GM19099 (cell line): ENCODE measurements around the gene CDH23.

ENCODE experiments used
- POLR2A ChIP-seq: IDR thresholded peaks from 3 replicates; pipeline ENCODE4 v1.6.1; 2011; ENCODE audit warnings: low read depth; ENCODE audit not compliant: insufficient read length; ENCODE audit errors: extremely low read depth

CDH23 gene

DNA sequence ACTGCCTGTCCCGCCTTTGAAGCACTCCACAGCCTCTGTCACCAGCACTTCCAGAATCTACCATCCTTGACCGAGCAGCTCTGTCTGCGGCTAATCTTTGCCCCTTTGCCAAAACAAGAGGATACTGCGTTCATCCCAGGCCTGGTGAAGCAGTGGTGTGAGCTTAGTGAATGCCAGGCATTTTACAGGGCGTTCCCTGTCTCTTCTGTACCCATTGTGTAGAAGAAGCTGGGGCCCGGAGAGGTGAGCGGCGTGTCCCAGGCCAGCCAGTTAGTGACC is 261.7 kb downstream of the CDH23 start:
- no peak for TF ChIP-seq POLR2A

GRCh38 chr10:71659111-71659634 is 262.5 kb downstream of the CDH23 start:
- no peak for TF ChIP-seq POLR2A

DNA sequence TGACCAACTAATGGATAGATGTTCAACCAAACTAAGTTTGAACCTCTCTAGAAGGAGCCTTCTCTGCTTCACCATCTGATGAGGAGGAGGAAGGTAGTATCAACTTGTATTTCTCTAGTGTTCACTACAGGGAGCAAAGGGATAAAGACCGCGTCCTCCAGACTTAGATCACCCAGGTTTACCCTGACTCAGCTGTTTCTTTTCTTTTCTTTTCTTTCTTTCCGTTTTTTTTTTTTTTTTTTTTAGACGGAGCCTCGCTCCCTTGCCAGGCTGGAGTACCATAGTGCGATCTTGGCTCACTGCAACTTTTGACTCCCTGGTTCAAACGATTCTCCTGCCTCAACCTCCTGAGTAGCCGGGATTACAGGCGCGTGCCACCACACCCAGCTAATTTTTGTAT is 263.0 kb downstream of the CDH23 start:
- no peak for TF ChIP-seq POLR2A

DNA sequence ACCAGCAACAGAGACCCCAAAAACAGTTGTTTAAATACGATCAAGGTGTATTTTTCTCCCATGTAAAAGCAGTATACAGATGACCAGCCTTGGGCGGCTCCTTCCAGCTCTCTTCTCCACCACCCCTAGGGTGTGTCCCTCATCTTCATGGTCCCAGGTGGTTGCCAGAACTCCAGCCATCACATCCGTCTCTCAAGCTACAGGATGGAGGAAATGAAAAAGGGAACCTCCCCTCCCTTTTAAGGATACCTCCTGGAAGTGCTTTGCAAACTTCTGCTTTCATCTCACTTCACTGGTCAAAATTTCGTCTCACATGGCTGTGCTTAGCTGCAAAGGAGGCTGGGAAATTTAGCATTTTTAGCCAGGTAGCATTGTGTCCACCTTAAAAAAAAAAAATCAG is 263.6 kb downstream of the CDH23 start:
- TF ChIP-seq POLR2A = no peak

- no peak for TF ChIP-seq POLR2A
Observed at GRCh38 chr10:71661060-71661622, 264.4 kb downstream of the CDH23 start.

DNA sequence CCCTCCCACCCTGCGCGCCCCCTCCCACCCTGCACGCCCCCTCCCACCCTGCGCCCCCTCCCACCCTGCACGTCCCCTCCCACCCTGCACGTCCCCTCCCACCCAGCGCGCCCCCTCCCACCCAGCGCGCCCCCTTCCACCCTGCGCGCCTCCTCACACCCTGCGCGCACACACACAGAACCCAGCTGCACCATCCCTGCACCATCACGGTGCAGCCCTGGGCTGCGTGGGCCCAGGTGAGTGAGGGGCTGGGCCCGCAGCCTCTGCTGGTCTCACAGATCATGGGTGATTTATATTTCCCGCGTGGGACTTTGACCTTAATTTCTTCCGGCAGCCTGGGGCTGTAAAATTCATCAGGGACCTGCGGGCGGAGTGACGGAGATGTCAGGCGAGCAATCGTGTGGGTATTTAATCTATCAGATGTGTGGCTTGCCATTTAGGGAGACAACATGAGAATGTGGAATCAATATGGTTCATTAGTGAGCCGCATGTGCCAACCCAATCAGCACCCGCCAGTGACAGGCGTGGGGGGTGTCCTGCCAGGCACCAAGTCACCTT is 265.1 kb downstream of the CDH23 start:
- TF ChIP-seq POLR2A = no peak

DNA sequence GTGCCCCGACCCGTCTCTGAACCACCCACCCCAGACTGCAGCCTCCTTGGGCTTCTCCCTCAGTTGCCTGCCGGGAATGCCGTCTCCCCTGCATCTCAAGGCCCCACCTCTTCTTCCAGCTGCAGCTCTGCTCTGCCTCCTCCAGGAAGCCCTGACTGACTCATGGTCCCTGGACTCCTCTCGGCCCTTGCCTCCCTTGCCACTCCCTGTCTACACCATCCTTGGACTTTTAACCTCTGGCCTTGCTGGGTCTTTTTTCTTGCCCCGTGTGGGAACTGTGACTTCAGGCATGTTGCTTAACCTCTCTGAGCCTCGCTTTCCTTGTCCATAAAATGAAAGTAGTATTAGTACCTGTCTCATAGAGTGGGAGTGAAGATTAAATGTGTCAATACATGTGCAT is 266.6 kb downstream of the CDH23 start:
- TF ChIP-seq POLR2A = no peak

- no peak for TF ChIP-seq POLR2A
Observed at GRCh38 chr10:71664585-71664984, 267.9 kb downstream of the CDH23 start.

- TF ChIP-seq POLR2A = no peak
Observed at GRCh38 chr10:71665456-71665855, 268.7 kb downstream of the CDH23 start.

DNA sequence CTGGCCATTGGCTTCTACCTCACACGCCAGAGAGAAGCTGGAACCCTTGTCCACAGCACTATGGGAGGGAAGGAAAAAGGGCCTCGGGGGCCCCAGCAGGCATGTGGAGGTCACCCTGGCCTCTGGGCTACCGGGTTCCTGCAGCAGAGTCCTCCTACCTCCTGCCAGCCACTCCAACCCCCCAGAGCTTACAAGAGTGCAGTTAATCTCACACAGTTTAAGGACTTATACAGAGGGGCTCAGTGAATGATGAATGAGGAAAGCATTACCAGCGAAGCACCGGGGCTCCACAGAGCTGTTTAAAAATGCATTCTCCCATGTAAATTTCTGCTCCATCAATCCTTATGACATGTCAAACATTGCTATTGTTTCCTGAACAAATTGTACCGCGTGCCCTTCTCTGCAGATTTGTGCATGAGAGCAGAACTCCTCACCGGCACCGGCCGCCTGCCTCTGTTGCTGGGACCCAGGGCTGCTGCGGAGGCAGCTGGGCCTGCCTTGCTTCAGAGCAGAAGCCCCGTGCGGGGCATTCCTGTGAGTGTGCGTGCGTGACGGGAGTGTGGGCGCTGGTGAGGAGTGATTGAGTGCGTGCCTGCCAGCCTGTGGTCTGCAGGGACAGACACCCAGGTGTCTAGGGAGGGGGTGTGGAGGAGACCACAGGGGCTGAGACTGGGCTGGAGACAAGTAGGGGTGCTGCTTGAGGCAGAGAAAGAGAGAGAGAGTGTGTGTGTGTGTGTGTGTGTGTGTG is 270.1 kb downstream of the CDH23 start:
- TF ChIP-seq POLR2A = no peak

- TF ChIP-seq POLR2A = no peak
Observed at GRCh38 chr10:71667387-71667752, 270.6 kb downstream of the CDH23 start.

- no peak for TF ChIP-seq POLR2A
Observed at GRCh38 chr10:71671994-71672946, 275.6 kb downstream of the CDH23 start.

GRCh38 chr10:71675295-71675970 is 278.7 kb downstream of the CDH23 start:
- TF ChIP-seq POLR2A = no peak

DNA sequence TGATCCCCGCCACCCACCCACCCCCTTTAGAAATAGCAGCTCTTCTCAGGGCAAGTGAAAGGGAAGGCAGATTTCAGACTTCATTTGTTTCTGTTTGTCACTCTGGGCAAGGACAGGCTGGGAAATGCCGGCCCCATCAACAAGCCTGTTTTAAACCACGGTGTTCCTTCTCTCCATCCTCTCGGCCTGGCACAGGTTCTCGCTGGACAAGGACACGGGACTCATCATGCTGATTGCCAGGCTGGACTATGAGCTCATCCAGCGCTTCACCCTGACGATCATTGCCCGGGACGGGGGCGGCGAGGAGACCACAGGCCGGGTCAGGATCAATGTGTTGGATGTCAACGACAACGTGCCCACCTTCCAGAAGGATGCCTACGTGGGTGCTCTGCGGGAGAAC is 280.5 kb downstream of the CDH23 start:
- TF ChIP-seq POLR2A = no peak
